GM23338 (cell line): Measurements from ENCODE around the gene FOXP1. TPM values are rescaled to one million over a fixed set of nuclear protein-coding genes. Genes with fewer than 3 reads are reported as not detected.

Source experiments
- ATAC-seq: fragments of 200-7000 bp; cut with Tn5 transposase; 3 replicates; pipeline ENCODE4 v1.9.1; 2020
- DNase-seq: peaks from one replicate; pipeline ENCODE4 v3.0.0-alpha.2; 2015; ENCODE audit warnings: low spot score
- H2AFZ ChIP-seq: fragments of 200-600 bp; sonication (generic); 2 replicates; pipeline ENCODE4 v1.8.0; 2016; ENCODE audit warnings: antibody characterized with exemption, mild to moderate bottlenecking, moderate library complexity
- H3F3A ChIP-seq: fragments of 200-600 bp; sonication (generic); replicated peaks from 2 replicates; pipeline ENCODE4 v1.8.0; 2017; ENCODE audit warnings: antibody characterized with exemption, mixed run types, low read depth
- H3K27ac ChIP-seq: fragments of 200-600 bp; sonication (generic); 2 replicates; pipeline ENCODE4 v1.6.1; 2016; ENCODE audit warnings: low read depth
- H3K27me3 ChIP-seq: fragments of 200-600 bp; sonication (generic); 2 replicates; pipeline ENCODE4 v1.8.0; 2016; ENCODE audit warnings: mild to moderate bottlenecking, mixed run types, moderate library complexity; ENCODE audit not compliant: insufficient read depth
- H3K36me3 ChIP-seq: fragments of 200-600 bp; sonication (generic); 2 replicates; pipeline ENCODE4 v1.8.0; 2016; ENCODE audit warnings: mild to moderate bottlenecking; ENCODE audit not compliant: insufficient read depth
- H3K4me1 ChIP-seq: fragments of 200-600 bp; sonication (generic); 2 replicates; pipeline ENCODE4 v1.8.0; 2016; ENCODE audit warnings: mild to moderate bottlenecking, moderate library complexity; ENCODE audit not compliant: insufficient read depth
- H3K4me2 ChIP-seq: fragments of 200-600 bp; sonication (generic); 2 replicates; pipeline ENCODE4 v1.7.1; 2017; ENCODE audit warnings: mixed run types
- H3K4me3 ChIP-seq: fragments of 200-600 bp; sonication (generic); 2 replicates; pipeline ENCODE4 v1.6.1; 2016; ENCODE audit warnings: mixed run types
- H3K79me2 ChIP-seq: fragments of 200-600 bp; sonication (generic); replicated peaks from 2 replicates; pipeline ENCODE4 v1.8.0; 2017; ENCODE audit warnings: mild to moderate bottlenecking; ENCODE audit not compliant: insufficient read depth
- H3K9me2 ChIP-seq: fragments of 200-600 bp; sonication (generic); 2 replicates; pipeline ENCODE4 v1.8.0; 2017; ENCODE audit not compliant: insufficient read depth
- H4K20me1 ChIP-seq: fragments of 200-600 bp; sonication (generic); replicated peaks from 2 replicates; pipeline ENCODE4 v1.8.0; 2017; ENCODE audit warnings: mild to moderate bottlenecking; ENCODE audit not compliant: insufficient read depth
- H3K27ac Mint-ChIP-seq: 2 replicates; pipeline ENCODE4 v1.8.0; 2020; ENCODE audit warnings: inconsistent platforms, mild to moderate bottlenecking, moderate library complexity, mixed read lengths
- H3K27me3 Mint-ChIP-seq: 3 replicates; pipeline ENCODE4 v1.8.0; 2022; ENCODE audit warnings: low read depth, mild to moderate bottlenecking, moderate library complexity, mixed read lengths, inconsistent platforms; ENCODE audit not compliant: insufficient read depth, poor library complexity
- H3K36me3 Mint-ChIP-seq: 3 replicates; pipeline ENCODE4 v1.8.0; 2021; ENCODE audit warnings: low read depth, mild to moderate bottlenecking, inconsistent platforms, moderate library complexity, mixed read lengths
- H3K4me1 Mint-ChIP-seq: 3 replicates; pipeline ENCODE4 v1.8.0; 2020; ENCODE audit warnings: mild to moderate bottlenecking, inconsistent platforms, mixed read lengths
- H3K4me3 Mint-ChIP-seq: 3 replicates; pipeline ENCODE4 v1.8.0; 2021; ENCODE audit warnings: moderate library complexity, mild to moderate bottlenecking, inconsistent platforms, mixed read lengths
- H3K9me3 Mint-ChIP-seq: 3 replicates; pipeline ENCODE4 v1.8.0; 2020; ENCODE audit warnings: moderate library complexity, mild to moderate bottlenecking, inconsistent platforms, mixed read lengths
- CREB1 ChIP-seq: fragments of 250-450 bp; sonication (Bioruptor Pico); IDR thresholded peaks from 2 replicates; pipeline ENCODE4 v1.5.0; 2020; ENCODE audit warnings: low read depth, mild to moderate bottlenecking, moderate library complexity
- CTCF ChIP-seq, 2 experiments: fragments of 200-600 bp in 1 of 2; sonication (generic) in 1 of 2; conservative IDR thresholded peaks; 2 replicates each; pipeline versions ENCODE4 v1.5.1 to v1.6.1; 2016 to 2017; ENCODE audit warnings: antibody characterized with exemption in 2 of 2, low read depth in 2 of 2, mild to moderate bottlenecking in 2 of 2, moderate library complexity in 1 of 2
- EZH2 ChIP-seq: fragments of 200-600 bp; sonication (generic); IDR thresholded peaks from one replicate; pipeline ENCODE4 v1.8.0; 2017; ENCODE audit warnings: antibody characterized with exemption, mild to moderate bottlenecking, low read depth; ENCODE audit not compliant: unreplicated experiment
- EZH2phosphoT487 ChIP-seq: fragments of 200-600 bp; sonication (generic); IDR thresholded peaks from one replicate; pipeline ENCODE4 v1.8.1; 2018; ENCODE audit warnings: antibody characterized with exemption; ENCODE audit not compliant: unreplicated experiment
- JUNB ChIP-seq: IDR thresholded peaks from one replicate; pipeline ENCODE4 v1.6.1; 2016; ENCODE audit warnings: antibody characterized with exemption; ENCODE audit not compliant: unreplicated experiment
- NANOG ChIP-seq: IDR thresholded peaks from 2 replicates; pipeline ENCODE4 v1.6.1; 2016; ENCODE audit warnings: antibody characterized with exemption, borderline replicate concordance
- POLR2AphosphoS5 ChIP-seq: IDR thresholded peaks from 2 replicates; pipeline ENCODE4 v1.6.1; 2016; ENCODE audit warnings: antibody characterized with exemption, low read depth
- STAT1 ChIP-seq: IDR thresholded peaks from one replicate; pipeline ENCODE4 v1.6.1; 2016; ENCODE audit warnings: antibody characterized with exemption; ENCODE audit not compliant: unreplicated experiment
- ZNF114 ChIP-seq: fragments of 250-450 bp; sonication (Bioruptor Pico); IDR thresholded peaks from 2 replicates; pipeline ENCODE4 v1.5.0; 2020; ENCODE audit warnings: mild to moderate bottlenecking, moderate library complexity
- ZNF331 ChIP-seq: fragments of 250-450 bp; sonication (Bioruptor Pico); IDR thresholded peaks from 2 replicates; pipeline ENCODE4 v1.5.0; 2020; ENCODE audit warnings: low read depth, mild to moderate bottlenecking, moderate library complexity
- polyA plus RNA-seq: library from polyadenylated mRNA; unstranded; fragments of >200 nt; fragmentation: Nextera tagmentation; extraction: Ambion mirVana; gene quantifications from 2 replicates; pipeline ENCODE4 v1.2.1, GENCODE V29; 2016
- total RNA-seq: library from RNA; depleted of rRNA; stranded (reverse); fragments of >200 nt; shearing (Covaris generic); gene quantifications from 2 replicates; pipeline ENCODE4 v1.2.3, GENCODE V29; 2014
- TF ChIP-seq, protein P1 (sequence below): IDR thresholded peaks from 2 replicates; pipeline ENCODE4 v1.6.1; 2016; ENCODE audit warnings: antibody characterized with exemption
- TF ChIP-seq, protein P2 (sequence below): IDR thresholded peaks from one replicate; pipeline ENCODE4 v1.6.1; 2018; ENCODE audit warnings: antibody characterized with exemption; ENCODE audit not compliant: unreplicated experiment

FOXP1 gene
- total and polyA plus RNA-seq, 2 experiments from 2014 or later = 32.9 to 35.5 TPM

GRCh38 chr3:71486831-71487230 lies 96.7 kb downstream of the FOXP1 start:
- no peaks in the 10 kb centered on the region for H3K79me2 ChIP-seq
- ATAC-seq = no peak

GRCh38 chr3:71485896-71486295 lies 97.6 kb downstream of the FOXP1 start:
- no peaks in the 10 kb centered on the region for H3K9me2 ChIP-seq
- no peaks in the 10 kb centered on the region for H3K27me3 ChIP-seq
- H3K27ac ChIP-seq = no peak overlapping the region
- no peak for ATAC-seq
- no peak overlapping the region for H3K4me2 ChIP-seq
- no peak overlapping the region for H3K27ac Mint-ChIP-seq
- peaks cover 24% of the 10 kb centered on the region for H3K4me1 Mint-ChIP-seq
- DNase-seq = no peak
- H3K27me3 Mint-ChIP-seq = peaks cover 2% of the 10 kb centered on the region
- TF ChIP-seq CREB1 (no peak), ZNF114 (no peak), JUNB (no peak), CTCF (conservative IDR thresholded peaks at IDR 0.05; ENCODE audit: low read depth in 2 of 2) (no peak), NANOG (no peak), EZH2 (no peak), POLR2AphosphoS5 (no peak), ZNF331 (CRISPR knock-in tag) (no peak), STAT1 (no peak), EZH2phosphoT487 (no peak)
- TF ChIP-seq, protein P1, sequence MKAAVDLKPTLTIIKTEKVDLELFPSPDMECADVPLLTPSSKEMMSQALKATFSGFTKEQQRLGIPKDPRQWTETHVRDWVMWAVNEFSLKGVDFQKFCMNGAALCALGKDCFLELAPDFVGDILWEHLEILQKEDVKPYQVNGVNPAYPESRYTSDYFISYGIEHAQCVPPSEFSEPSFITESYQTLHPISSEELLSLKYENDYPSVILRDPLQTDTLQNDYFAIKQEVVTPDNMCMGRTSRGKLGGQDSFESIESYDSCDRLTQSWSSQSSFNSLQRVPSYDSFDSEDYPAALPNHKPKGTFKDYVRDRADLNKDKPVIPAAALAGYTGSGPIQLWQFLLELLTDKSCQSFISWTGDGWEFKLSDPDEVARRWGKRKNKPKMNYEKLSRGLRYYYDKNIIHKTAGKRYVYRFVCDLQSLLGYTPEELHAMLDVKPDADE = no peak
- TF ChIP-seq, protein P2, sequence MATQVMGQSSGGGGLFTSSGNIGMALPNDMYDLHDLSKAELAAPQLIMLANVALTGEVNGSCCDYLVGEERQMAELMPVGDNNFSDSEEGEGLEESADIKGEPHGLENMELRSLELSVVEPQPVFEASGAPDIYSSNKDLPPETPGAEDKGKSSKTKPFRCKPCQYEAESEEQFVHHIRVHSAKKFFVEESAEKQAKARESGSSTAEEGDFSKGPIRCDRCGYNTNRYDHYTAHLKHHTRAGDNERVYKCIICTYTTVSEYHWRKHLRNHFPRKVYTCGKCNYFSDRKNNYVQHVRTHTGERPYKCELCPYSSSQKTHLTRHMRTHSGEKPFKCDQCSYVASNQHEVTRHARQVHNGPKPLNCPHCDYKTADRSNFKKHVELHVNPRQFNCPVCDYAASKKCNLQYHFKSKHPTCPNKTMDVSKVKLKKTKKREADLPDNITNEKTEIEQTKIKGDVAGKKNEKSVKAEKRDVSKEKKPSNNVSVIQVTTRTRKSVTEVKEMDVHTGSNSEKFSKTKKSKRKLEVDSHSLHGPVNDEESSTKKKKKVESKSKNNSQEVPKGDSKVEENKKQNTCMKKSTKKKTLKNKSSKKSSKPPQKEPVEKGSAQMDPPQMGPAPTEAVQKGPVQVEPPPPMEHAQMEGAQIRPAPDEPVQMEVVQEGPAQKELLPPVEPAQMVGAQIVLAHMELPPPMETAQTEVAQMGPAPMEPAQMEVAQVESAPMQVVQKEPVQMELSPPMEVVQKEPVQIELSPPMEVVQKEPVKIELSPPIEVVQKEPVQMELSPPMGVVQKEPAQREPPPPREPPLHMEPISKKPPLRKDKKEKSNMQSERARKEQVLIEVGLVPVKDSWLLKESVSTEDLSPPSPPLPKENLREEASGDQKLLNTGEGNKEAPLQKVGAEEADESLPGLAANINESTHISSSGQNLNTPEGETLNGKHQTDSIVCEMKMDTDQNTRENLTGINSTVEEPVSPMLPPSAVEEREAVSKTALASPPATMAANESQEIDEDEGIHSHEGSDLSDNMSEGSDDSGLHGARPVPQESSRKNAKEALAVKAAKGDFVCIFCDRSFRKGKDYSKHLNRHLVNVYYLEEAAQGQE = no peak
- H3K4me1 ChIP-seq = peaks cover 22% of the 10 kb centered on the region
- H3F3A ChIP-seq = no peaks in the 10 kb centered on the region
- H3K4me3 Mint-ChIP-seq = no peak overlapping the region
- peaks cover 9% of the 10 kb centered on the region; the same call in 2 of the 3 replicates for H3K36me3 Mint-ChIP-seq
- no peaks in the 10 kb centered on the region for H3K36me3 ChIP-seq
- no peak overlapping the region for H3K4me3 ChIP-seq
- no peak overlapping the region for H2AFZ ChIP-seq
- H4K20me1 ChIP-seq = no peaks in the 10 kb centered on the region
- no peaks in the 10 kb centered on the region for H3K79me2 ChIP-seq
- no peaks in the 10 kb centered on the region; the same call in 2 of the 3 replicates for H3K9me3 Mint-ChIP-seq

More at GRCh38 chr3:71486831-71487230, 96.7 kb downstream of the FOXP1 start:
- H3K4me3 ChIP-seq = no peak overlapping the region
- H3F3A ChIP-seq = no peaks in the 10 kb centered on the region
- H2AFZ ChIP-seq = no peak overlapping the region
- peaks cover 15% of the 10 kb centered on the region for H3K4me1 Mint-ChIP-seq
- peaks cover 18% of the 10 kb centered on the region for H3K36me3 Mint-ChIP-seq
- no peak overlapping the region for H3K27ac ChIP-seq
- H3K4me1 ChIP-seq = peaks cover 13% of the 10 kb centered on the region
- no peak overlapping the region for H3K27ac Mint-ChIP-seq
- peaks cover 8% of the 10 kb centered on the region; the same call in 2 of the 3 replicates for H3K9me3 Mint-ChIP-seq
- no peak overlapping the region for H3K4me2 ChIP-seq
- H3K9me2 ChIP-seq = no peaks in the 10 kb centered on the region
- no peaks in the 10 kb centered on the region for H3K27me3 ChIP-seq
- no peak for DNase-seq
- H3K36me3 ChIP-seq = no peaks in the 10 kb centered on the region
- no peak overlapping the region for H3K4me3 Mint-ChIP-seq
- TF ChIP-seq NANOG = no peak
- no peak for TF ChIP-seq JUNB
- no peak for TF ChIP-seq POLR2AphosphoS5
- TF ChIP-seq, protein P2 = no peak
- no peak for TF ChIP-seq EZH2
- TF ChIP-seq ZNF331 (CRISPR knock-in tag) = no peak
- no peak for TF ChIP-seq STAT1
- H4K20me1 ChIP-seq = no peaks in the 10 kb centered on the region
- H3K27me3 Mint-ChIP-seq = peaks cover 1% of the 10 kb centered on the region
